ENCODE measurements around the gene NTRK1.

GRCh38 chr1:156860113-156860627 is 495 bp upstream of the NTRK1 start:
- TF ChIP-seq CTCF (IDR thresholded peaks at IDR 0.05) (peak; percentile 49 to 79 (median 66)), POLR2A (IDR thresholded peaks at IDR 0.05) (no peak)

Measured in thyroid gland (tissue), 4 donors.